WTC11 (cell line): ENCODE data around the gene PCDHA1. TPM values are rescaled to one million over a fixed set of nuclear protein-coding genes. Genes with fewer than 3 reads are reported as not detected.

Experiments
- ATAC-seq: fragments of 200-7000 bp; cut with Tn5 transposase; 2 replicates; pipeline ENCODE4 v1.10.0; 2021; ENCODE audit warnings: mild to moderate bottlenecking, moderate library complexity
- CTCF ChIA-PET: fragments of 300-600 bp; sonication (Branson Sonifier 250); formaldehyde crosslinking; loops from one replicate; lab custom pipeline; 2021; ENCODE audit warnings: antibody characterized with exemption; lab: Charles Lee
- POLR2A ChIA-PET: fragments of 350-600 bp; sonication (Branson Sonifier 250); formaldehyde crosslinking; loops from one replicate; lab custom pipeline; 2021; ENCODE audit warnings: antibody characterized with exemption; lab: Charles Lee
- DNase-seq: peaks from one replicate; pipeline ENCODE4 v3.0.0; 2021; ENCODE audit warnings: low spot score
- H3K27ac Mint-ChIP-seq: 2 replicates; pipeline ENCODE4 v1.8.0; 2021; ENCODE audit warnings: mixed read lengths
- H3K27me3 Mint-ChIP-seq: 2 replicates; pipeline ENCODE4 v1.8.0; 2021; ENCODE audit warnings: low read depth, mild to moderate bottlenecking, moderate library complexity, mixed read lengths
- H3K36me3 Mint-ChIP-seq: 2 replicates; pipeline ENCODE4 v1.8.0; 2021; ENCODE audit warnings: mixed read lengths
- H3K4me1 Mint-ChIP-seq: 2 replicates; pipeline ENCODE4 v1.8.0; 2022; ENCODE audit warnings: mixed read lengths
- H3K4me3 Mint-ChIP-seq: 2 replicates; pipeline ENCODE4 v1.8.0; 2021; ENCODE audit warnings: mild to moderate bottlenecking, moderate library complexity, mixed read lengths
- H3K9me3 Mint-ChIP-seq: 2 replicates; pipeline ENCODE4 v1.8.0; 2021; ENCODE audit warnings: mixed read lengths
- CREM ChIP-seq: sonication (generic); formaldehyde crosslinking; IDR thresholded peaks from 2 replicates; pipeline ENCODE4 v1.8.1; 2022; ENCODE audit warnings: mild to moderate bottlenecking, missing genetic modification reagents, moderate library complexity
- ELF4 ChIP-seq: sonication (generic); formaldehyde crosslinking; IDR thresholded peaks from 2 replicates; pipeline ENCODE4 v1.8.1; 2022; ENCODE audit warnings: low read depth, mild to moderate bottlenecking, moderate library complexity, missing genetic modification reagents
- EMX1 ChIP-seq: fragments of 250-450 bp; sonication (Bioruptor Pico); IDR thresholded peaks from 2 replicates; pipeline ENCODE4 v1.8.0; 2021; ENCODE audit warnings: mild to moderate bottlenecking
- ESRRA ChIP-seq: sonication (generic); formaldehyde crosslinking; IDR thresholded peaks from 2 replicates; pipeline ENCODE4 v1.8.1; 2022; ENCODE audit warnings: mild to moderate bottlenecking, missing genetic modification reagents, borderline replicate concordance
- FOXK1 ChIP-seq: sonication (generic); formaldehyde crosslinking; IDR thresholded peaks from 2 replicates; pipeline ENCODE4 v1.8.0; 2022; ENCODE audit warnings: mild to moderate bottlenecking, moderate library complexity, missing genetic modification reagents
- HMGA2 ChIP-seq: fragments of 250-450 bp; sonication (Bioruptor Pico); IDR thresholded peaks from 2 replicates; pipeline ENCODE4 v1.4.0; 2021; ENCODE audit warnings: mild to moderate bottlenecking, moderate library complexity
- MXD4 ChIP-seq: fragments of 250-450 bp; sonication (Bioruptor Pico); IDR thresholded peaks from 2 replicates; pipeline ENCODE4 v1.8.0; 2021; ENCODE audit warnings: mild to moderate bottlenecking, moderate library complexity, borderline replicate concordance
- RELA ChIP-seq: sonication (generic); formaldehyde crosslinking; IDR thresholded peaks from 2 replicates; pipeline ENCODE4 v1.8.1; 2022; ENCODE audit warnings: missing genetic modification reagents, mild to moderate bottlenecking, borderline replicate concordance
- SOX15 ChIP-seq: fragments of 250-450 bp; sonication (Bioruptor Pico); IDR thresholded peaks from 2 replicates; pipeline ENCODE4 v1.9.0; 2021; ENCODE audit warnings: mild to moderate bottlenecking
- TCF7 ChIP-seq: sonication (generic); formaldehyde crosslinking; IDR thresholded peaks from 2 replicates; pipeline ENCODE4 v1.8.0; 2022; ENCODE audit warnings: mild to moderate bottlenecking, low read depth, missing genetic modification reagents, moderate library complexity
- TEAD1 ChIP-seq: sonication (generic); formaldehyde crosslinking; IDR thresholded peaks from 2 replicates; pipeline ENCODE4 v1.8.0; 2022; ENCODE audit warnings: mild to moderate bottlenecking, missing genetic modification reagents
- TEAD4 ChIP-seq: sonication (generic); formaldehyde crosslinking; IDR thresholded peaks from 2 replicates; pipeline ENCODE4 v1.8.0; 2022; ENCODE audit warnings: mild to moderate bottlenecking, missing genetic modification reagents
- ZNF263 ChIP-seq: sonication (generic); formaldehyde crosslinking; IDR thresholded peaks from 2 replicates; pipeline ENCODE4 v1.8.1; 2022; ENCODE audit warnings: low read depth, mild to moderate bottlenecking, moderate library complexity, missing genetic modification reagents
- ZNF396 ChIP-seq: fragments of 250-450 bp; sonication (Bioruptor Pico); IDR thresholded peaks from 2 replicates; pipeline ENCODE4 v1.8.0; 2021; ENCODE audit warnings: mild to moderate bottlenecking, moderate library complexity, borderline replicate concordance
- ZNF423 ChIP-seq: fragments of 250-450 bp; sonication (Bioruptor Pico); IDR thresholded peaks from 2 replicates; pipeline ENCODE4 v2.1.2; 2022; ENCODE audit warnings: mild to moderate bottlenecking, moderate library complexity
- ZNF671 ChIP-seq: fragments of 250-450 bp; sonication (Bioruptor Pico); IDR thresholded peaks from 2 replicates; pipeline ENCODE4 v1.8.0; 2021; ENCODE audit warnings: mild to moderate bottlenecking
- total RNA-seq: library from RNA; stranded (reverse); gene quantifications from 3 replicates; pipeline ENCODE4 v1.2.3, GENCODE V29; 2021
- TF ChIP-seq, protein P1 (sequence below): sonication (generic); formaldehyde crosslinking; IDR thresholded peaks from 2 replicates; pipeline ENCODE4 v1.8.1; 2023; ENCODE audit warnings: mild to moderate bottlenecking, missing genetic modification reagents, moderate library complexity
- TF ChIP-seq, protein P2 (sequence below): fragments of 250-450 bp; sonication (Bioruptor Pico); IDR thresholded peaks from 2 replicates; pipeline ENCODE4 v1.9.0; 2021; ENCODE audit warnings: mild to moderate bottlenecking, borderline replicate concordance
- TF ChIP-seq, protein P3 (sequence below): fragments of 250-450 bp; sonication (Bioruptor Pico); IDR thresholded peaks from 2 replicates; pipeline ENCODE4 v2.1.2; 2022; ENCODE audit warnings: mild to moderate bottlenecking, moderate library complexity
- TF ChIP-seq, protein P4 (sequence below): sonication (generic); formaldehyde crosslinking; IDR thresholded peaks from 2 replicates; pipeline ENCODE4 v1.8.1; 2022; ENCODE audit warnings: missing genetic modification reagents, borderline replicate concordance
- TF ChIP-seq, protein P5 (sequence below): sonication (generic); formaldehyde crosslinking; IDR thresholded peaks from 2 replicates; pipeline ENCODE4 v1.8.1; 2023; ENCODE audit warnings: mild to moderate bottlenecking, missing genetic modification reagents
- TF ChIP-seq, protein P6 (sequence below): sonication (generic); formaldehyde crosslinking; IDR thresholded peaks from 2 replicates; pipeline ENCODE4 v1.8.1; 2022; ENCODE audit warnings: mild to moderate bottlenecking, missing genetic modification reagents, moderate library complexity, borderline replicate concordance

The PCDHA1 gene
- total RNA-seq, 1 experiment from 2014 or later = 2.4 TPM

DNA sequence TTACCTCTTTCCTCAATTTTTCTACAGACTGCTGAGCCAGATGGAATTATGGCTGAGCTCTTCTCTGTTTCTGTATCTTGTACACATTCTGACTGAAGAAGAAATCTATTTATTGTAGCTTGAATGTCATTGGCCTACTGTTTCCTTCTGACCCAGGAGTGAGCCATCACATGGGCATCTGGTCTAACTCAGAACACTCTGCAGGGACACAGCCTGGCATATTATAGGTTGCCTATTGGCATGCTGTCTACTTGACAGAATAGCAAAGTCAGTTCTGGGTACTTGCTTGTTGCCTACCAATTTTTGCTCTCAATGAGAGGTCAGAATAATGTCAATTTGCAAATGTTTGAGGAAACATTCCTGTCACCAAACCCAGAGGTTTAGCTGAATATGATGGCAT is 187.6 kb downstream of the PCDHA1 start (continued):
- TF ChIP-seq, protein P1, sequence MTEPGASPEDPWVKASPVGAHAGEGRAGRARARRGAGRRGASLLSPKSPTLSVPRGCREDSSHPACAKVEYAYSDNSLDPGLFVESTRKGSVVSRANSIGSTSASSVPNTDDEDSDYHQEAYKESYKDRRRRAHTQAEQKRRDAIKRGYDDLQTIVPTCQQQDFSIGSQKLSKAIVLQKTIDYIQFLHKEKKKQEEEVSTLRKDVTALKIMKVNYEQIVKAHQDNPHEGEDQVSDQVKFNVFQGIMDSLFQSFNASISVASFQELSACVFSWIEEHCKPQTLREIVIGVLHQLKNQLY (CRISPR knock-in tag) = no peak
- TF ChIP-seq ZNF396 = no peak
- TF ChIP-seq CREM (CRISPR knock-in tag) = no peak
- no peak for TF ChIP-seq FOXK1 (CRISPR knock-in tag)
- TF ChIP-seq, protein P2, sequence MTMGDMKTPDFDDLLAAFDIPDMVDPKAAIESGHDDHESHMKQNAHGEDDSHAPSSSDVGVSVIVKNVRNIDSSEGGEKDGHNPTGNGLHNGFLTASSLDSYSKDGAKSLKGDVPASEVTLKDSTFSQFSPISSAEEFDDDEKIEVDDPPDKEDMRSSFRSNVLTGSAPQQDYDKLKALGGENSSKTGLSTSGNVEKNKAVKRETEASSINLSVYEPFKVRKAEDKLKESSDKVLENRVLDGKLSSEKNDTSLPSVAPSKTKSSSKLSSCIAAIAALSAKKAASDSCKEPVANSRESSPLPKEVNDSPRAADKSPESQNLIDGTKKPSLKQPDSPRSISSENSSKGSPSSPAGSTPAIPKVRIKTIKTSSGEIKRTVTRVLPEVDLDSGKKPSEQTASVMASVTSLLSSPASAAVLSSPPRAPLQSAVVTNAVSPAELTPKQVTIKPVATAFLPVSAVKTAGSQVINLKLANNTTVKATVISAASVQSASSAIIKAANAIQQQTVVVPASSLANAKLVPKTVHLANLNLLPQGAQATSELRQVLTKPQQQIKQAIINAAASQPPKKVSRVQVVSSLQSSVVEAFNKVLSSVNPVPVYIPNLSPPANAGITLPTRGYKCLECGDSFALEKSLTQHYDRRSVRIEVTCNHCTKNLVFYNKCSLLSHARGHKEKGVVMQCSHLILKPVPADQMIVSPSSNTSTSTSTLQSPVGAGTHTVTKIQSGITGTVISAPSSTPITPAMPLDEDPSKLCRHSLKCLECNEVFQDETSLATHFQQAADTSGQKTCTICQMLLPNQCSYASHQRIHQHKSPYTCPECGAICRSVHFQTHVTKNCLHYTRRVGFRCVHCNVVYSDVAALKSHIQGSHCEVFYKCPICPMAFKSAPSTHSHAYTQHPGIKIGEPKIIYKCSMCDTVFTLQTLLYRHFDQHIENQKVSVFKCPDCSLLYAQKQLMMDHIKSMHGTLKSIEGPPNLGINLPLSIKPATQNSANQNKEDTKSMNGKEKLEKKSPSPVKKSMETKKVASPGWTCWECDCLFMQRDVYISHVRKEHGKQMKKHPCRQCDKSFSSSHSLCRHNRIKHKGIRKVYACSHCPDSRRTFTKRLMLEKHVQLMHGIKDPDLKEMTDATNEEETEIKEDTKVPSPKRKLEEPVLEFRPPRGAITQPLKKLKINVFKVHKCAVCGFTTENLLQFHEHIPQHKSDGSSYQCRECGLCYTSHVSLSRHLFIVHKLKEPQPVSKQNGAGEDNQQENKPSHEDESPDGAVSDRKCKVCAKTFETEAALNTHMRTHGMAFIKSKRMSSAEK (CRISPR knock-in tag) = no peak
- TF ChIP-seq TEAD1 (CRISPR knock-in tag) = no peak
- no peak for TF ChIP-seq EMX1 (CRISPR knock-in tag)
- no peak for TF ChIP-seq ZNF423 (CRISPR knock-in tag)
- no peak for TF ChIP-seq HMGA2 (CRISPR knock-in tag)
- no peak for TF ChIP-seq ESRRA (CRISPR knock-in tag)
- TF ChIP-seq TEAD4 (CRISPR knock-in tag) = no peak
- no peak for TF ChIP-seq ELF4 (CRISPR knock-in tag)
- TF ChIP-seq, all 79 proteins: peak for 0

DNA sequence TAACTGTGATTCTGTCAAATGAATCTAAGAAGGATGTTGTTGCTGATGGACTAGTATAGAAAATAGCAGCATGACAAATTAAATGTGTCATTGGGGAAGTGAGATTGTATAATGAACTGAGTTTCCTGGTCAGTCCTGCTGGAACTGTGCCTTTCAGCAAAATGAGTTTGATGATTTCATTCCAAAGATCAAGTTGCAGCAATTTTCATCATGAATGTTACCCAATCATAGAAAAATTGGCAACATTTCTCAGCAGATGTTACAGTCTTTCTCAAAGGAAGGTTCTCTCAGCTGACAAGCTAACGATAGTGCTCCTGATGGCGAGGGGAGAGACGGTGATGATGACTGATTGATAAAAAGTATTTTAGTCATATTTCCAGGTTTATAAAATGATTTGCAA is 191.1 kb downstream of the PCDHA1 start:
- Mint-ChIP-seq H3K27me3 (no peaks in the 10 kb centered on the region), H3K9me3 (no peaks in the 10 kb centered on the region), H3K4me1 (peaks cover 33% of the 10 kb centered on the region), H3K4me3 (no peak overlapping the region), H3K27ac (peak overlapping the region; percentile 15; the same call in 1 of the 2 replicates), H3K36me3 (no peaks in the 10 kb centered on the region)
- DNase-seq (no peak), ATAC-seq (no peak)
- ChIA-PET CTCF (interaction anchor here (0.6 to 1.6 kb wide), 3 partner anchors 63 to 191 kb away, joined by 3 to 10 read pairs (median 5); partner anchors contain the start of gene PCDHA1), POLR2A (no interaction called here)
- no peak for TF ChIP-seq ELF4 (CRISPR knock-in tag)
- TF ChIP-seq, protein P3, sequence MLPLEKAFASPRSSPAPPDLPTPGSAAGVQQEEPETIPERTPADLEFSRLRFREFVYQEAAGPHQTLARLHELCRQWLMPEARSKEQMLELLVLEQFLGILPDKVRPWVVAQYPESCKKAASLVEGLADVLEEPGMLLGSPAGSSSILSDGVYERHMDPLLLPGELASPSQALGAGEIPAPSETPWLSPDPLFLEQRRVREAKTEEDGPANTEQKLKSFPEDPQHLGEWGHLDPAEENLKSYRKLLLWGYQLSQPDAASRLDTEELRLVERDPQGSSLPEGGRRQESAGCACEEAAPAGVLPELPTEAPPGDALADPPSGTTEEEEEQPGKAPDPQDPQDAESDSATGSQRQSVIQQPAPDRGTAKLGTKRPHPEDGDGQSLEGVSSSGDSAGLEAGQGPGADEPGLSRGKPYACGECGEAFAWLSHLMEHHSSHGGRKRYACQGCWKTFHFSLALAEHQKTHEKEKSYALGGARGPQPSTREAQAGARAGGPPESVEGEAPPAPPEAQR (CRISPR knock-in tag) = no peak
- no peak for TF ChIP-seq ZNF263
- TF ChIP-seq, protein P4, sequence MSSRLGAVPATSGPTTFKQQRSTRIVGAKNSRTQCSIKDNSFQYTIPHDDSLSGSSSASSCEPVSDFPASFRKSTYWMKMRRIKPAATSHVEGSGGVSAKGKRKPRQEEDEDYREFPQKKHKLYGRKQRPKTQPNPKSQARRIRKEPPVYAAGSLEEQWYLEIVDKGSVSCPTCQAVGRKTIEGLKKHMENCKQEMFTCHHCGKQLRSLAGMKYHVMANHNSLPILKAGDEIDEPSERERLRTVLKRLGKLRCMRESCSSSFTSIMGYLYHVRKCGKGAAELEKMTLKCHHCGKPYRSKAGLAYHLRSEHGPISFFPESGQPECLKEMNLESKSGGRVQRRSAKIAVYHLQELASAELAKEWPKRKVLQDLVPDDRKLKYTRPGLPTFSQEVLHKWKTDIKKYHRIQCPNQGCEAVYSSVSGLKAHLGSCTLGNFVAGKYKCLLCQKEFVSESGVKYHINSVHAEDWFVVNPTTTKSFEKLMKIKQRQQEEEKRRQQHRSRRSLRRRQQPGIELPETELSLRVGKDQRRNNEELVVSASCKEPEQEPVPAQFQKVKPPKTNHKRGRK (CRISPR knock-in tag) = no peak
- no peak for TF ChIP-seq ZNF671 (CRISPR knock-in tag)
- TF ChIP-seq RELA = no peak
- TF ChIP-seq, protein P5, sequence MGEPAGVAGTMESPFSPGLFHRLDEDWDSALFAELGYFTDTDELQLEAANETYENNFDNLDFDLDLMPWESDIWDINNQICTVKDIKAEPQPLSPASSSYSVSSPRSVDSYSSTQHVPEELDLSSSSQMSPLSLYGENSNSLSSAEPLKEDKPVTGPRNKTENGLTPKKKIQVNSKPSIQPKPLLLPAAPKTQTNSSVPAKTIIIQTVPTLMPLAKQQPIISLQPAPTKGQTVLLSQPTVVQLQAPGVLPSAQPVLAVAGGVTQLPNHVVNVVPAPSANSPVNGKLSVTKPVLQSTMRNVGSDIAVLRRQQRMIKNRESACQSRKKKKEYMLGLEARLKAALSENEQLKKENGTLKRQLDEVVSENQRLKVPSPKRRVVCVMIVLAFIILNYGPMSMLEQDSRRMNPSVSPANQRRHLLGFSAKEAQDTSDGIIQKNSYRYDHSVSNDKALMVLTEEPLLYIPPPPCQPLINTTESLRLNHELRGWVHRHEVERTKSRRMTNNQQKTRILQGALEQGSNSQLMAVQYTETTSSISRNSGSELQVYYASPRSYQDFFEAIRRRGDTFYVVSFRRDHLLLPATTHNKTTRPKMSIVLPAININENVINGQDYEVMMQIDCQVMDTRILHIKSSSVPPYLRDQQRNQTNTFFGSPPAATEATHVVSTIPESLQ (CRISPR knock-in tag) = no peak
- TF ChIP-seq TCF7 (CRISPR knock-in tag) = no peak
- no peak for TF ChIP-seq MXD4
- TF ChIP-seq, protein P6, sequence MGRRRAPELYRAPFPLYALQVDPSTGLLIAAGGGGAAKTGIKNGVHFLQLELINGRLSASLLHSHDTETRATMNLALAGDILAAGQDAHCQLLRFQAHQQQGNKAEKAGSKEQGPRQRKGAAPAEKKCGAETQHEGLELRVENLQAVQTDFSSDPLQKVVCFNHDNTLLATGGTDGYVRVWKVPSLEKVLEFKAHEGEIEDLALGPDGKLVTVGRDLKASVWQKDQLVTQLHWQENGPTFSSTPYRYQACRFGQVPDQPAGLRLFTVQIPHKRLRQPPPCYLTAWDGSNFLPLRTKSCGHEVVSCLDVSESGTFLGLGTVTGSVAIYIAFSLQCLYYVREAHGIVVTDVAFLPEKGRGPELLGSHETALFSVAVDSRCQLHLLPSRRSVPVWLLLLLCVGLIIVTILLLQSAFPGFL (CRISPR knock-in tag) = no peak
- TF ChIP-seq SOX15 (CRISPR knock-in tag) = no peak
